ENCODE measurements around the gene UNK.
"Not testable (repeated sequence)": the region's sequence is repeated elsewhere in the genome, so short reads cannot be mapped to it uniquely, and the experiment has no call there.

Gene UNK

DNA sequence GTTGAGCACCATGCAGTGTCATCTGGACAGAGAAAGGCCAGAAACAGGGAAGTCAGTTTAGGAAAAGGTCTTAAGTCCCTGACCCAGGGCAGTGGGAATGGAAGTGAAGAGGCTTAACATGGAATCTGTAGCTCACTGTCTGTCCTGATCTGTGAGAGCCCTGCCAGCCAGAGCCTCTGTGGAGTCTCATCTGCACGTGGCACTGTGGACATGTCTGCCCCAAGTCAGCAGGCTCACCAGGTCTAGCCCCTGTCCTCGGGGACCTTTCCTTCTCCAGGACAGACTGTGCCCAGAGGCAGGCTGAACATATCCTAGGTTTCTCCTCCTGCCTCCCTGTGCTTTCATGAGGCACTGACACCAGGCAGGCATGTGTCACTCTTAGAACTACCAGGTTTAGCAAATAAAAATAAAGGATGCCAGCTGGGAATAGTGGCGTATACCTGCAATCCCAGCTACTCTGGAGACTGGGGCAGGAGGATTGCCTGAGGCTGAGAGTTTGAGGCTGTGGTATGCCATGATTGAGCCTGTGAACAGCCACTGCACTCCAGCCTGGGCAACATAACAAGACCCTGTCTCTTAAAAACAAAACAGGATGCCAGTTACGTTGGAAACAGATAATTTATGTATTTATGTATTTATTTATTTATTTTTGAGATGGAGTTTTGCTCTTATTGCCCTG lies 22.4 kb downstream of the UNK start:
- no peak for DNase-seq

DNA sequence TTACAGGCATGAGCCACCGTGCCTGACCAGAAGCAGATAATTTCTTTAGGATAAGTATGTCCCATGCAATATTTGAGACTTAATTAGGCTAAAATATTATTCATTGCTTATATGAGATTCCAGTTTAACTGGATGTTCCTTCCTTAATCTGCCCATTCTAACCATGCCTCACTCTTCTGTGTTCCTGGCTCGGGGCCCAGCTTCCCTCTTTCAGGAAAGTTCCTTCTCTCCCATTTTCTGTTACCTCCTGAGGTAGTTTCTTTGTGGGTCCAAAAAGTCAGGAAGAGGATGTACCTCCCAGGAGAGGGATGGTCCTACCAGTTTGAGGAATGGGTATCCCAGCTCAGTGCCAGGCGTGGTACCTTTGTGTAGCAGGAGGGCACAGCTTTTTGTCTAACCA lies 23.3 kb downstream of the UNK start:
- no peak for DNase-seq

DNA sequence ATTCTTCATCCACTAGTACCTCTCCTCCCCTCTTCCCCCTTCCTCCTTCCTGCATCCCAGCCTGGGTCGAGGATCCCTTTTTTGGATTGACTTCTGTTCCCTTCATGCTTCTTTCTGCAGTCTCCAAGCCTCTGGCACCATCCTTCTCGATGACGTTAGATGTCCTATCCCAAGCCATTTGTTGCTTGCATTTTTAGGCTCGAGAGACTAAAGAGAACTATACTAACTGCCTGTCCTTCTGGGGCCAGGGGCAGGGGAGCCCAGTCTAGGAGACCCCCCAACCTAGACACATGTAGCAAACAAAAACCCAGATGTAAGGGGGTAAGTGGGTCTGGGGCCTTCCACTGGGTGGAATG lies 23.9 kb downstream of the UNK start:
- DNase-seq, result no peak

DNA sequence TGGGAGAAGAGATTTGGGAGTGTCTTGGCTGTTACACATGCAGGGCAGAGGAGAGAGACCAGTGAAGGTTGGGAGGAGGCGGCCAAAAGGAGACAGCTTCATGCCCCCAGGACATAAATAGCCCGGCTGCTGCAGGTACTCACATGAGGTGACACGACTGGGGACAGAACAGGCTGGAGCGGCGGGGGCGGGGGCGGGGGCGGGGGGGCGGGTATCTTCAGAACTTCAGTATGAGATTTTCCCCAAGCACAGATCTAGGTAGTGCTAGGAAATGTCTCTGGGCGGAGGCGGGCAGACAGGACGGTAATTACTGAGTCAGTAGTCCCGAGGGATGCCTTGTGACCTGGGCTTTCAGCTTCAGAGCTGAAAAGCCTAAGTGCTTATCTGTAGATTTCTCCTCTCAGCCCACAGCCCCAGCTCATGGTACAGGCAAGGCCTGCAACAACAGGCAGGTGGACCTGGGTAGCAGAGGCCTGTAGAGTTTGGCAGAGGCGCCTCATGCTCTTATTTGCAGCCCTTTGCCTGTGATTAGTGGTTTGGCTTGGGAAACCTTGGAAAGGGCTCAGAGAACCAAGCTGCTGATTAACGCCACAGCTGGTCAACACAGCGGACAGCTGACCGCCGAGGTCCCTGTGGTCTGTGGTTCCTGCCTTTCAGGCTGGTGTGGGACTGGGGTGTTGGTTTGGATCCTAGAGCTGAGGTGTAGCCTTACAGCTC lies 24.5 kb downstream of the UNK start:
- DNase-seq, result no peak

DNA sequence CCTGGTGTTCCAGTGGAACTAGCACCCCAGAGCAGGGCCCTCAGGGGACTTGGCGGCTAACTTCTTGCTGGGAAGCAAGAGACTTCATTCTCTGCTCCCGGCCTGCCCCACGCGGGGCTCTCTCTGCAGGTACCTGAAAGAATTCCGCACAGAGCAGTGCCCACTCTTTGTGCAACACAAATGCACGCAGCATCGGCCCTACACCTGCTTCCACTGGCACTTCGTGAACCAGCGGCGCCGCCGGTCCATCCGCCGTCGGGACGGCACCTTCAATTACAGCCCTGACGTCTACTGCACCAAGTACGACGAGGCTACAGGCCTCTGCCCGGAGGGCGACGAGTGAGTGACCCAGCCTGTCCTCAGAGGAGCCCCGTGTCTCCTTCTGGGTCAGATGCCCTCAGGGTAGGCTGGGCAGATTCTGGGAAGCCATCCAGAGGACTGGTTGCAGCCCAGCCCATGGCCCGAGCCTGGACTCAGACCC lies 25.1 kb downstream of the UNK start:
- no peak for DNase-seq

DNA sequence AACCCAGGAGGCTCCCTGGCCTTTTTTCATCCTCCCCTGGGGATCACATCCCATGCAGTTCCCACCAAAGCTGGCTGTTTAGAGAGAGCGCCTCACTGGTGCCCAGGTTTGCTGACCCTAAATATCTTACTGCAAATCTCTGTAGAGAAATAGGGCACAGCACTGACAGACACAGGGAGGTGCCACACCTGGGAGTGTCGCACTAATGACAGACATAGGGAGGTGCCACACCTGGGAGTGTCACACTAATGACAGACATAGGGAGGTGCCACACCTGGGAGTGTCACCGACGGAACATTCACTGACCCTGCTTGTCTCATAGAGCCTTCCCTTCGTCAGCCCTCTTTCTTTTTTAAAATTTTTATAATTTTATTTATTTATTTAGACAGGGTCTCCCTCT lies 25.6 kb downstream of the UNK start:
- no peak for DNase-seq

DNA sequence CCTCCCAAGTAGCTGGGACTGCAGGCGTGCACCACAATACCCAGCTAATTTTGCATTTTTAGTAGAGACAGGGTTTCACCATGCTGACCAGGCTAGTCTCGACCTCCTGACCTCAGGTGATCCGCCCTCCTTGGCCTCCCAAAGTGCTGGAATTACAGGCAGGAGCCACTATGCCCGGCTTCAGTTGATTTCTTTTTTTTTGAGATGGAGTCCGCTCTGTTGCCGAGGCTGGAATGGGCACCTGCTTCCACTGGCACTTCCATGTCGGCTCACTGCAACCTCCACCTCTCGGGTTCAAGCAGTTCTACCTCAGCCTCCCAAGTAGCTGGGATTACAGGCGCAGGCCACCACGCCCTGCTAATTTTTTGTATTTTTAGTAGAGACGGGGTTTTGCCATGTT lies 26.1 kb downstream of the UNK start:
- DNase-seq, result not testable (repeated sequence)

DNA sequence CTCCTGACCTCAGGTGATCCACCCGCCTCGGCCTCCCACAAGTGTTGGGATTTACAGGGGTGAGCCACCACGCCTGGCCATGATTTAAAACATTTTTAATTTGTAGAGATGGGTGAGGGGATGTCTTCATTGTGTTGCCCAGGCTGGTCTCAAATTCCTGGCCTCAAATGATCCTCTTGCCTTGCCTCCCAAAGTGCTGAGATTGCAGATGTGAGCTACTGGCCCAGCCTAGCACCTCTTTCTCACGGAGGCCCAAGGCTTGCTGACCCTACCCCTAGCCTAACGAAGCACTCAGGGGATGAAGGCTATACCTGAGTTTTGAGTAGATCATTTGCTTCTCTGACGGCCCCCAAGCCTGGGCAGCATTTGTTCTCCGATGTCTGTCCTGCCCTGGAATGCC lies 26.6 kb downstream of the UNK start:
- DNase-seq, result no peak

DNA sequence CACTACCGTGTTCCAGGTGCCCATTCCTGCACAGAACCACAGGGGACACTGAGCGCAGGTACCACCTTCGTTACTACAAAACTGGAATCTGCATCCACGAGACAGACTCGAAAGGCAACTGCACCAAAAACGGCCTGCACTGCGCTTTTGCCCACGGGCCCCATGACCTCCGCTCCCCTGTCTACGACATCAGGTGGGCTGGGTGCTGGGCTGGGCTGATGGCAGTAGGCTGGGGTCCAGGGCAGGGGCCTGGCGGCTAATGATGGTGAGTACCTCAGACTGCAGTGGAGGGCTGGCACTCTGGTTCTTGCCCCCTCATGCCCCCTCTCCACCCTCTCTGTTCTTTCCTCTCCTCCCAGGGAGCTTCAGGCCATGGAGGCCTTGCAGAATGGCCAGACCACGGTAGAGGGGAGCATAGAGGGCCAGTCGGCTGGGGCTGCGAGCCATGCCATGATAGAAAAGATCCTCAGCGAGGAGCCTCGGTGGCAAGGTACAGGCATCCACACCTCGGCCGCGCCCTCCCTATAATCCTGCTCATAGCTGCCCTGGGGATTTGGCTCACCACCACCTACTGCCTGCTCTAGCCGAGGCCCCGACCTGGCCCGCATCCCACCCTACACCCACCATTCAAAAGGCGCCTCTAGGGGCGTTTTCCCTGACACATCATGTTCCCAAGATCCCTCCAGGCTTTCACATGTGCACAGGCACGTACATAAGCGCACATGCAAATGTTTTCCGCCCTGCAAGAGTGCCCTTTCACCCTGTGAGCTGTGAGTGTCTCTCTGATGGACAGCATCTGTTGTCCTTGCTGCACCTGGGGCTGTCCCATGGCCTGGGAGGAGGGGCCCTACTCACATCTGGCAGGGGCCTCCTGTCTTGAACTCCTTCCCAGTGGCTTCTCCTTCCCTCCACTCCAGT lies 27.7 kb downstream of the UNK start:
- DNase-seq, result no peak

DNA sequence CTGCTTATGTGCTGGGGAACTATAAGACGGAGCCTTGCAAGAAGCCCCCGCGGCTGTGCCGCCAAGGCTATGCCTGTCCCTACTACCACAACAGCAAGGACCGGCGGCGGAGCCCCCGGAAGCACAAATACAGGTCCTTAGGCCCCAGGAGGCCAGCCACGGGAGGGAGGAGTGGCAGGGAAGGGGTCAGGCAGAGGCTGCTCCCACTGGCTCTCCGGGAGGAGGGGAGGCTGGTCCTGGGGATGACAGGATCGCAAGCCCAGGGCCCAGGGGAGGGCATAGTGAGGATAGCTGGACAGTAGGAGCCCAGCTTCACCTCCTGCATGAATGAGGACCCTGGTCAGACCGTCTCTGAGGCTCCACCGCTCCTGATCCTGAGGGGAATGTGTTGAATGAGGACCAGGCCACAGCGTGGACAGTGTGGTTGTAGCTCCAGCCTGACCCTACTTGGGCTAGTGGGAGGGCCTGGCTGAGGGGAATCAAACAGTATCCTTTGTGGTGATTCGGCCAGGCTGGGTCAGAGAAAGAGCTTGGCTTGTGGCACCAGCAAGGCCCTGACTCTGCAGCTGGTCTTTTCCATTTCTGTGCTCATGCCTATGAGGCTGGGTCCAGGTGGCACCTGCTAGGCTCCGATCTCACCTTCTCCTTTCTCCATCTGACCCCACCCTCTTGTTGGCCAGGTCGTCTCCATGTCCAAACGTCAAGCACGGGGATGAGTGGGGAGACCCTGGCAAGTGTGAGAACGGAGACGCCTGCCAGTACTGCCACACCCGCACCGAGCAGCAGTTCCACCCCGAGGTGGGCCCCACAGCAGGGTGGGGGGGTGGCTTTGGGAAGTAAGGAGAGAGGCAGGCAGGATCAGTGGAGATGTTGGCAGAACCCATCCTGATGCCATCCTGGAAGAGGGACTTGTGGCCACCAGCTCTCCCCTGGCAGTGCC lies 28.7 kb downstream of the UNK start:
- DNase-seq, result no peak

DNA sequence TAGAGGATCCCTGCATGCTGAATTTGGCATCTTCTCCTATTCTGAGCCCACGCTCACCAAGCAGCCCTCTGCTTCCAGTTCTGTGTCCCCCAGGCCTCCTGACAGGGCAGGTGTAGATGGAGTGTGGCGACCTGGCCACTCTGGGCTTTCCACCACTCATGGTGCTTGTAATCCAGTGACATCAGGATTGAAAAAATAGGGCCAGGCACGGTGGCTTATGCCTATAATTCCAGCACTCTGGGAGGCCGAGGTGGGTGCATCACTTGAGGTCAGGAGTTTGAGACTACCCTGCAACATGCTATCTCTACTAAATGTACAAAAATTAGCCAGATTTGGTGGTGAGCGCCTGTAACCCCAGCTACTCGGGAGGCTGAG lies 29.4 kb downstream of the UNK start:
- DNase-seq, result no peak

DNA sequence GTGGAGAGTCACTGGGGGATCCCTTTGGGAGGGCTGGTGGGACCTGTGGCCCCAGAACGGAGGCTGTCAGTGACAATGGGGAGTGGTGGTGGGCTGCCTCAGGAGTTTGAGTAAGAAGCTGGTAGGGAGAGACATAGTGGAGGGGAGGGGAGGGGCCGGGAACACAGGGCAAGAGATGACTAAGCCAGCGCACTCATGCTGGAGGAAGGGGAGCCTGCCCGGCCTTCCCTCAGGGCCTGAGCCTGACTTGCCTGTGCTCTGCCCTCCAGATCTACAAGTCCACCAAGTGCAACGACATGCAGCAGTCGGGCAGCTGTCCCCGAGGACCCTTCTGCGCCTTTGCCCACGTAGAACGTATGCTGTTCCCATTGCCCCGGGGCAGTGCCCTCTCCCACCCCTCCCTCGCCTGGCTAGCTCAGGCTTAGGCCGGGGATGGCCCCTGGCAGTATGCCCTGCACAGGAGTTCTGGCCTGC lies 30.3 kb downstream of the UNK start:
- no peak for DNase-seq

DNA sequence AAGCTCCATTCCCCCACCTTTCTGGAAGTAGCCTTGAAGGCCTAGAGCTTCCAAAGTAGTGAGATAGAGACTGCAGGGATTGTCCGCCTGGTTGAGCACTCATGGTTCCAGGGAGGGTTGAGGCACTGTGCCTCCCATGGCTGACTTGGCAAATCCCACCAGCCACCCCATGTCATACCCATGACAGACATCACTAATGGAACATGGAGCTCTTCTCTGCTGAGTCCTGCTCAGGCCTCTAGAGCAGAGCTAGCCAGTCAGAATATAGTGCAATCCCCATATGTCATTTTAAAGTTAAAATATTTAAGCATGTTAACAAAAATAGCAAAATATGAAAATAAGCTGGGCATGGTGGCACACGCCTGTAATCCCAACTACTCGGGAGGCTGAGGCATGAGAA lies 30.8 kb downstream of the UNK start:
- no peak for DNase-seq

DNA sequence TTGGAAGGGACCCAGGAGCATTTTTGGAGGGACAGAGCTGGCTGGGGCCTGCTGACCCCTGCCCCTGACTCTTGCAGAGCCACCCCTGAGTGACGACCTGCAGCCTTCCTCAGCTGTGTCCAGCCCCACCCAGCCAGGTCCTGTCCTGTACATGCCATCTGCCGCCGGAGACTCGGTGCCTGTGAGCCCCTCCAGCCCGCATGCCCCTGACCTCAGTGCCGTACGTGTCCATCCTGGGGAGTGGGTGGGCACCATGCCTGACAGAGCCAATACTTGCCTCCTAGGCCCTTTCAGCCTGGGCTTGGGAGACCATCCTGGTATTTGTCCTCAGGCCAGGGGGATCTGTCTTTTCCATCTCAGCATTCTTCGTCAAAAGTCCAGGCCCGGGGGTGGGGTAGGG lies 32.1 kb downstream of the UNK start:
- no peak for DNase-seq

DNA sequence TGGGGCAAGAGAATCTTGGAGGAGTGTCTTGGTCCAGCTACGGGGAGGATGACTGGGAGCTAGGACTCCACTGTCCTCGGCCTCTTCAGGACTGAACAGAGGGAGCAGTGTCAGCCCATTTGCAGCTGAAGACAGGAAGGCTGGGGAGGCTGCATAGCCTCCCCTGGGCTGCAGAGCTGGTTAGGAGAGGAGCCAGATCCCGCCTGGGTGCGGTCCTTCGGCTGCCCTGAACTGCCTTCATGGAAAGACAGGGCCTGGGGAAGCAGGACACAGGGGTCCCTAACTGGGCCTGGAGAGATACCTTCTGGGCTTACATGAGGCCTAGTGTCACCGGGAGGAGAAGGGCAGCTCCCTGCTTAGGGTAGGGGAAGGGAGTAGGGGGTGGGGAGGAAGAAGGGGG lies 33.0 kb downstream of the UNK start:
- DNase-seq, result no peak

DNA sequence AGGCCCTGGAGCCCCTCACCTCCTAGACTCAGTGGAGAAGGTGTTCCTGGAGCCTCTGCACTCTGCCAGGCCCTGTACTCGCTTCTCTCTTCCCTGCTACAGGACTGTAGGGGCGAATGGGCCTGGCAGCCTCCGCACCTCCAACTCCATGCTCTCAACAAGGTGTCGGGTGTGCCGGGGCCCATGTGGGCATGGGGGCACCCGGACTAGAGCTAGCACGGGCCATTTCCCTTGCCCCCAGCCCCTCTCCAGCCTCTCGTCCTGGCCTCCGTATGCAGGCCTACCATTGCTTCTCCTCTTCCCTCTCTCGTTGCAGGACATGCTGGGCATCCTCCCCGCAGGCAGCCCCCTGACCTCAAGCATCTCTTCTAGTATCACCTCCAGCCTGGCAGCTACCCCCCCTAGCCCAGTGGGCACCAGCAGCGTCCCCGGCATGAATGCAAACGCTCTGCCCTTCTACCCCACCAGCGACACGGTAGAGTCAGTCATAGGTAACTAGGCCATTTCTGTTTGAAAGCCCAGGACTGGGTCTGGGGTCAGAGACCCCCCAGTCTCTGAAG lies 33.8 kb downstream of the UNK start:
- no peak for DNase-seq

DNA sequence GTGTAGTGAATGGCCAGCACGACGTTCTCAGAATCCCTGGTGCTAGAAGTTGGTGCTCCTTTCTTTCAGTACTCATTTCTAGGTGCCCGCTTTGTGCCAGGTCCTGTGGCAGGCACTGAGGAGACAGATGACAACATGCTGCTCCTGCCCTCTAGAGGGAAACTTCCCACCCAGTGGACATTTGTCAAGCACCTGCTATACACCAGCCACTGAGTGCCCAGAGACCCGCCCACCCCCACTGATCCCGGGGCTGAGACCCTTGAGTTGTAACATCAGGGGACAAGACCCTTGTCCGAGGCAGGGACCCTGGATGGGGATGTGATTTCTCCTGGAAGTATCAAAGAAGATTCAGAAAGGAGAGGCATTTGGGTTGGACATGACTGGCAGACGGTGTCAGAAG lies 34.5 kb downstream of the UNK start:
- DNase-seq, result no peak

DNA sequence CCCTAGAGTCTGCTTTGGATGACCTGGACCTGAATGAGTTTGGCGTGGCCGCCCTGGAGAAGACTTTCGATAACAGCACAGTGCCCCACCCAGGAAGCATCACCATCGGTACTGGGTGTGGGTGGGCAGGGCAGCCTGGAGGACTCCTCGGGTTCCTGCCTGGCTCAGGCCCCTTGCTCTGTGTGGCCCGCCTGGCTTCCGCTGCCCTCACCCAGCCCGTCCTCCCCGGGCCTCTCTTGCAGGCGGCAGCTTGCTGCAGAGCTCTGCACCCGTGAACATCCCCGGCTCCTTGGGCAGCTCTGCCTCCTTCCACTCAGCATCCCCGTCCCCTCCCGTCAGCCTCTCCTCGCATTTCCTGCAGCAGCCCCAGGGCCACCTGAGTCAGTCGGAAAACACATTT lies 35.1 kb downstream of the UNK start:
- DNase-seq, result no peak

DNA sequence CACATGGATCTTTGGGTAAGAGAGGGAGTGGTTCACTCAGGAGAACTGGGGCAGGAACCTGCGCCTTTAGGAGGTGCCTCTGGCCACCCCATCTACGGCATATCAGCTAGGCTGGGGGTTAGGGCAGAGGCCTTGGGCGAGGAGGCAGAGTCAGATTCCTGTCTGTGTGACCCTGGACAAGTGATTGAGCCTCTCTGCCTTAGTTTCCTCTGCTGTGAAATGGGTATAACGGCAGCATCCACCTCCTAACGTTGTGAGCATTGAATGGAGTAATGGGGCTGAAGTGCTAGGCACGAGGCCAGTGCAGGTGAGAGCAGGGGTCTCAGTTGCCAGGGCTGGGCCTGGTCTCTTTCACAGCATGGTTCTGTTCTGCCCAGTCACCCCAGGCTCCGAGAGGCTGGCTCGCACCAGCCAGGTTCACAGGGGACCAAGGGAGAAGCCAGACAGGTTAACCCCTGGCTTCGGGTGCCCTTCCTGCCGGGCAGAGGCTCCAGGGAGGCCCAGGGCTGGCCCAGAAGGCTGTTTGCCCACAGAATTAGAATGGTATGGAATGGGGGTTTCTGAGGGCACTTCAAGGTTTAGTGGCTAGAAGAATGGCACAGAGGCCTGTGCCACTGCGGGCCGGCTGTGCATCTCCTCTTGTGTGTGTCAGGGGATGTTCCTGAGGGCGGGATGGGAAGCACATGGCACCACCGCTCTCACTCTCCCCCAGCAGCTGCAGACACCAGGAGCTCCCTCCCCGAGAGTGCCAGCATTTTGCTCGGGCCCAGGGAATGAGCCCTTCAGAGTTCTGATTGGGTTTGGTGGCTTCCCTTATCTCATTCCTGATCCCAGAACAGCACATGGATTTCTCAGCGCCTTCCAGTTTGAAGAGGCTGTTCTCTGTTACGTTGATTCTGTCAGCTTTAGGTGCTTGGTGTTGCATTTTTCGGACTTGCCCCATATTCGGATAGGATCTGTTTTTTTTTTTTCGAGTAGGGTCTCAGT lies 35.8 kb downstream of the UNK start:
- no peak for DNase-seq

DNA sequence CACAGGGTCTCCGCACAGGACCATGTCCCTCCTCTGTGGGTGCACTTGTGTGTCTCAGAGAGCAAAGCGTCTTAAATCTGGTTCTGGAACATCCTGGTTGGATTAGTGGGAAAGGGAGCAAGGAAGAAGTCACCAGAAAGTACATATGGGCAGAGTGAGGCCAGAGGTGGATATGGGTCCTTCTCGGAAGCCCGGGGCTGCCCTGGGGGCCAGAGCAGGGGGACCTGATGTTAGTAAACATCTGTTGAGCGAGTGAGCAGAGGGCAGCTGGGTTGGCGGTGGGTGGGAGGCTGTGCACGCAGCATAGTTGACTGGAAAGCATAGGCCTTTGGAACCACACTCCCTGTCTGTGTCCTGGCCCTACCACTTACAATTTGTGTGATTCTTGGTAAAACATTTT lies 36.9 kb downstream of the UNK start:
- DNase-seq, result no peak

Measured in NCI-H446 treated with DMSO at 0.1 percent for 48 hours (cell line).